T-helper 17 cell (primary cell): ENCODE data around the gene GFRA3. TPM values are rescaled to one million over a fixed set of nuclear protein-coding genes. Genes with fewer than 3 reads are reported as not detected.

Experiments
- ATAC-seq: fragments of 150-1000 bp; cut with Tn5 transposase; 2 replicates; pipeline ENCODE4 v1.10.0; 2021; ENCODE audit warnings: mild to moderate bottlenecking, moderate library complexity
- DNase-seq, 3 donors: peaks; one replicate each; pipeline versions ENCODE4 v3.0.0 to v3.0.0-alpha.2; 2020 to 2021
- H3K9me3 ChIP-seq: one replicate; pipeline ENCODE4 v1.7.0; 2013; ENCODE audit warnings: low read length, mild to moderate bottlenecking; ENCODE audit not compliant: control insufficient read depth, poor library complexity, severe bottlenecking
- H3K27ac Mint-ChIP-seq: one replicate; pipeline ENCODE4 v1.8.0; 2022; ENCODE audit warnings: mild to moderate bottlenecking, moderate library complexity, mixed read lengths
- H3K27me3 Mint-ChIP-seq: one replicate; pipeline ENCODE4 v1.8.0; 2022; ENCODE audit warnings: mixed read lengths
- H3K36me3 Mint-ChIP-seq: one replicate; pipeline ENCODE4 v1.8.0; 2022; ENCODE audit warnings: low read depth, mixed read lengths
- H3K4me1 Mint-ChIP-seq: one replicate; pipeline ENCODE4 v1.8.0; 2022; ENCODE audit warnings: mild to moderate bottlenecking, mixed read lengths
- H3K4me3 Mint-ChIP-seq: one replicate; pipeline ENCODE4 v1.8.0; 2022; ENCODE audit warnings: mild to moderate bottlenecking, moderate library complexity, mixed read lengths
- total RNA-seq, 4 donors: library from RNA in 2 of 4; stranded (reverse) in 2 of 4; gene quantifications; one replicate each; pipeline ENCODE4 v1.2.3 and lab custom pipeline; 2022 to 2026

The GFRA3 gene
- total RNA-seq, 2 donors from 2014 or later, result not detected

DNA sequence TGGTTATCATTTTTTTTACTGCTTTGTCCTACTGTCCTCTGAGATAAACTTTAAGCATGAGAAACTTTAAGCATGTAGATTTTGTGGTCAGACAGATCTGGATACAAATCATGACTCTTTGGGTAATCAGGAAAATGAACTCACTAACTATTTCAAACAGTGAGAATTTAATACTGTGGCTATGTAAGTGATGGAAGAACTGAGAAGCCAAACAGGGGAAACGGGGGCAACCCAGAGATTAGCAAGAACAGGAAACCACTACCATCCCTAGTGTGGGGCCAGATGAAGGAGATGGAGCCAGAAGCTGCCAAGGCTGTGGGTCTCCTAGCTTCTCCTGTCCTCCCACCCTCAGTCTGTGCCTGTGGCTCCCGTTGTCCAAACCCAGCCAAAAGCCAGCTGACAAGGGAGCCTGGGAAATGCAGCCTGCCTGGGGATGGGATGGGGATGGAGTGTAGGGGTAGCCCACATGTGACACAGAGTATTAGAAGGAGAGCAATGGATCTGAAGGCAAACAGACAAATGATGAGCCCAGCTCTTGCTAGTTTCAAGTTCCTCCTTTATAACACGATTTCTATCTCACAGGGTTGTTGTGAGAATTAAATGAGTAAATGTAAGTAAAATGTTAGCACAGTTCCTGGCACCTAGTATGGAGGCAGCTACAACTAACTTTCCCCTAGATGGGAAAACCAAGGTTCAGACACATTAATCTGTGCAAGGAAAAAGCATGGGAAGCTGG is 33.6 kb downstream of the GFRA3 start:
- ATAC-seq (no peak), DNase-seq (no peak)
- peaks cover 5% of the 10 kb centered on the region for H3K36me3 Mint-ChIP-seq
- H3K4me1 Mint-ChIP-seq, result peaks cover 14% of the 10 kb centered on the region
- H3K27ac Mint-ChIP-seq, result no peak overlapping the region
- no peaks in the 10 kb centered on the region for H3K9me3 ChIP-seq
- H3K4me3 Mint-ChIP-seq, result peak overlapping the region; percentile 62
- H3K27me3 Mint-ChIP-seq, result peaks cover 56% of the 10 kb centered on the region

DNA sequence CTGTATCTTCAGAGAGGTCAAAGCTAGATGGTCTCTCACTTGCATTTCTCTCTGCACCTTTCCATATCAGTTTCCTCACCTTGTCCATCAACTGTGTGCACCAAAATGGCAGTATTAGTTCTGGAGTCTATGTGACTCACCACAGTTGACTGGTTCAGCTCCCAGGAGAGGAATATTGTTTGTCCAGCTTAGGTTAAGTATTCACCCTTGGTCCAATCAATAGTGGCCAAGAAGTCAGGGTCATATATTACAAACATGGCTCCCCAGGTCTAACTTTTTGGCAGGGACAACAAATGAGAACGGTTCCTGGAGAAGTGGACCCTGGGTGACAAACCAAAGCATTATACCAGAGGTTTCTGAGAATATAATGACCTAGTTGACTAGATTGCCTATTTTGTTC is 36.4 kb downstream of the GFRA3 start:
- H3K9me3 ChIP-seq, result no peaks in the 10 kb centered on the region
- Mint-ChIP-seq H3K4me3 (no peak overlapping the region), H3K27me3 (peaks cover 38% of the 10 kb centered on the region), H3K4me1 (peaks cover 14% of the 10 kb centered on the region), H3K36me3 (peaks cover 2% of the 10 kb centered on the region), H3K27ac (no peak overlapping the region)
- DNase-seq (no peak), ATAC-seq (no peak)

- Mint-ChIP-seq H3K4me3 (no peak overlapping the region), H3K4me1 (no peaks in the 10 kb centered on the region), H3K27ac (no peak overlapping the region), H3K27me3 (peaks cover 31% of the 10 kb centered on the region), H3K36me3 (no peaks in the 10 kb centered on the region)
- DNase-seq, result no peak
- no peaks in the 10 kb centered on the region for H3K9me3 ChIP-seq
- ATAC-seq, result no peak
Observed at GRCh38 chr5:138234651-138235050, 39.8 kb downstream of the GFRA3 start.

- H3K27me3 Mint-ChIP-seq, result peaks cover 19% of the 10 kb centered on the region
- no peak overlapping the region for H3K27ac Mint-ChIP-seq
- DNase-seq (no peak), ATAC-seq (no peak)
- no peak overlapping the region for H3K4me3 Mint-ChIP-seq
- H3K36me3 Mint-ChIP-seq, result no peaks in the 10 kb centered on the region
- H3K9me3 ChIP-seq, result no peaks in the 10 kb centered on the region
- no peaks in the 10 kb centered on the region for H3K4me1 Mint-ChIP-seq
Observed at GRCh38 chr5:138233280-138233679, 41.1 kb downstream of the GFRA3 start.

DNA sequence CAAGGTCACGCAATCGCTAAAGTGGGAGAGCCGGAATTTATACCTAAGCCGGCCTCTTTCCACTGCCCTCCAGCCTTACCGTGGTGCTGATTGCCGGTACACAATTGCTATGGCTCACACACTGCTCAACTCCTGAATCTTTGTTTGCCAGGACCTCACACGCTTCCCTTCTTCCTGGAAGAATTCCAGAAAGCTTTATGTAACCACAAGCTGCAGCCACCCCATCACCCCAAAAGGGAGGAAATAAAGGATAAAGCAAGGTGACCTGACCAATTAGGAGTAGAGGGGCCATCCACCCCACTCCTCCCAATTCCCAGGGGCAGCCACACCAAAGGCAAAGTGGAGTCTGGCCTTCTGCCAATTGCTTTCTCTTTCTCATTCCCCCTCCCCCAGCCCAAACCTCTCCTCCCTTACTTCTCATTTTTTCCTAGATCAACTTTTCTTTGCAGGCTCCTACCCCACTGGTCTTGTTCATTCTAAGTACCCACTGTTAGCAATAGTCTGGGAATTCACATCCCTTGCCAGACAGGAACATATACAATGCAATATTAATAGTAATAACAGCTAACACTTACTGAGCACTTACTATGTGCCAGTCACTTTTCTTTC is 43.3 kb downstream of the GFRA3 start:
- H3K27me3 Mint-ChIP-seq, result peaks cover 19% of the 10 kb centered on the region
- H3K4me1 Mint-ChIP-seq, result no peaks in the 10 kb centered on the region
- no peak for ATAC-seq

DNA sequence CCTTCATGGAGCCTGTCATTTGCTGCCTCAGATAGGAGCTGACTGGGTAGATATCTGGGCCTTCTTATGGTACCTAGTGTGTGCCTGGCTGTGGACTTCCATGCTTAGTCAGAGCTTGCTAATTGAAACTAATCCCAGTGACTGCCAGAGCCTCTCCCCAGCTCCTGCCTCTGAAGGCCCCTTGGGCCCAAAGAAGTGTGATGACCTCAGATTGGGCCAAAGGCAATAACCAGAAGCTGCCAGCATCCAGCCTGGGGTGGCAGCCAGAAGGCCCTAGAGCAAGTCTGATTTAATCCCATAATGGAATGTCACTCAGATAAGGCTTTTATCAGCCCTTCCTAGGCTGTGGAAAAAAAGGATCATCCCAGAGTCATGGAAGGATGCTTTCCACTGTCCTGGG is 44.2 kb downstream of the GFRA3 start:
- ATAC-seq (no peak), DNase-seq (no peak)
- H3K4me3 Mint-ChIP-seq, result no peak overlapping the region
- no peak overlapping the region for H3K27ac Mint-ChIP-seq
- H3K9me3 ChIP-seq, result peaks cover 5% of the 10 kb centered on the region
- H3K4me1 Mint-ChIP-seq, result no peaks in the 10 kb centered on the region
- H3K36me3 Mint-ChIP-seq, result no peaks in the 10 kb centered on the region
- peaks cover 19% of the 10 kb centered on the region for H3K27me3 Mint-ChIP-seq

More for the DNA sequence above, 43.3 kb downstream of the GFRA3 start:
- no peak overlapping the region for H3K27ac Mint-ChIP-seq
- no peaks in the 10 kb centered on the region for H3K36me3 Mint-ChIP-seq
- H3K9me3 ChIP-seq, result peaks cover 5% of the 10 kb centered on the region
- no peak overlapping the region for H3K4me3 Mint-ChIP-seq
- no peak for DNase-seq

GRCh38 chr5:138229387-138229786 is 45.0 kb downstream of the GFRA3 start:
- Mint-ChIP-seq H3K4me3 (no peak overlapping the region), H3K27me3 (peaks cover 19% of the 10 kb centered on the region), H3K4me1 (no peaks in the 10 kb centered on the region), H3K27ac (no peak overlapping the region), H3K36me3 (no peaks in the 10 kb centered on the region)
- ATAC-seq, result no peak
- DNase-seq, result no peak
- H3K9me3 ChIP-seq, result peaks cover 5% of the 10 kb centered on the region

DNA sequence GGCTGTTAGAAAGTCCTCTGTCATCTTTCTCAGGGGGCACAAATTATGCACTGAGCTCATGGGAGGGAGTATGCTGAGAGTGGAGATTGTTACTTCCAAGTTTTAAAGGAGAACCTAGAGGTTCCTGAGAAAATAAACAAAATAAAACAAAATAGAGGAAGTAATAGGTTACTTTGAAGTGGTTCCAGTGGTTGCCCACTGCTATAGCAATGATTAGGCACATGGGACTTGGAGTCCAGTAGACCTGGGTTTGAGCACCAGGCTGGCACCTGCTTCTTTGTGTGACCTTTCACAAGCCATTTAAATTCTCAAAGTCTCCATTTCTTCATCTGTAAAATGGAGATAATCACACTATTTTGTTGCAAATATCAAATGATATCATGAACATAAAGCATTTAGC is 47.5 kb downstream of the GFRA3 start:
- H3K9me3 ChIP-seq, result peaks cover 5% of the 10 kb centered on the region
- peaks cover 31% of the 10 kb centered on the region for H3K27me3 Mint-ChIP-seq
- H3K36me3 Mint-ChIP-seq, result no peaks in the 10 kb centered on the region
- no peak overlapping the region for H3K4me3 Mint-ChIP-seq
- DNase-seq, result no peak
- no peak for ATAC-seq
- no peaks in the 10 kb centered on the region for H3K4me1 Mint-ChIP-seq
- no peak overlapping the region for H3K27ac Mint-ChIP-seq

- H3K4me3 Mint-ChIP-seq, result no peak overlapping the region
- peaks cover 5% of the 10 kb centered on the region for H3K9me3 ChIP-seq
- no peaks in the 10 kb centered on the region for H3K36me3 Mint-ChIP-seq
- no peaks in the 10 kb centered on the region for H3K4me1 Mint-ChIP-seq
- no peak overlapping the region for H3K27ac Mint-ChIP-seq
- peaks cover 16% of the 10 kb centered on the region for H3K27me3 Mint-ChIP-seq
- no peak for DNase-seq
- no peak for ATAC-seq
Observed at GRCh38 chr5:138224712-138225111, 49.7 kb downstream of the GFRA3 start.

- H3K27me3 Mint-ChIP-seq, result peaks cover 25% of the 10 kb centered on the region
- no peak overlapping the region for H3K27ac Mint-ChIP-seq
- no peaks in the 10 kb centered on the region for H3K36me3 Mint-ChIP-seq
- H3K4me1 Mint-ChIP-seq, result no peaks in the 10 kb centered on the region
- no peak for ATAC-seq
- DNase-seq, result no peak
- H3K4me3 Mint-ChIP-seq, result no peak overlapping the region
- H3K9me3 ChIP-seq, result peaks cover 5% of the 10 kb centered on the region
Observed at GRCh38 chr5:138223532-138223931, 50.9 kb downstream of the GFRA3 start.

DNA sequence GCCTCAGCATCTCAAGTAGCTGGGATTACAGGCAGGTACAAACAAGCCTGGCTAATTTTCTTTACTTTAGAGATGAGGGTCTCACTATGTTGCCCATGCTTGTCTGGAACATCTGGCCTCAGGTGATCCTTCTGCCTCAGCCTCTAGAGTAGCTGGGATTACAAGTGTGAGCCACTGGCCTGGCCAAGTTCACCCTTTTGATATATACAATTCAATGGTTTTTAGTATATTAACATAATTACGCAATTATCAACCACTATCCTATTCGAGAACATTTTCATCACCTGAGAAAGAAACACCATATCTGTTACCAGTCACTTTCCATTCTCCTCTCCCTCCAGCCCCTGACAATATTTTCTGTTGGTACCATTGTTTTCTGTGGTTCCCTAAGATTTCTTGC is 57.6 kb downstream of the GFRA3 start:
- Mint-ChIP-seq H3K4me3 (no peak overlapping the region), H3K27ac (no peak overlapping the region), H3K4me1 (peaks cover 11% of the 10 kb centered on the region), H3K27me3 (peaks cover 9% of the 10 kb centered on the region), H3K36me3 (peaks cover 5% of the 10 kb centered on the region)
- no peak for ATAC-seq
- H3K9me3 ChIP-seq, result no peaks in the 10 kb centered on the region
- no peak for DNase-seq

- H3K9me3 ChIP-seq, result no peaks in the 10 kb centered on the region
- Mint-ChIP-seq H3K4me1 (peaks cover 15% of the 10 kb centered on the region), H3K27ac (peak within 1 kb of the TSS; percentile 98), H3K36me3 (peaks cover 5% of the 10 kb centered on the region), H3K4me3 (peak within 1 kb of the TSS; percentile 100), H3K27me3 (no peaks in the 10 kb centered on the region)
- DNase-seq (peak; percentile 73 to 84 (median 81)), ATAC-seq (peak; percentile 97)
Observed at GRCh38 chr5:138213161-138214029, 61.0 kb downstream of the GFRA3 start, which contains the start of gene CDC23. TSS of gene CDC23 (minus strand) at chr5:138213323. CDS start at chr5:138213312, 11 bp downstream.

DNA sequence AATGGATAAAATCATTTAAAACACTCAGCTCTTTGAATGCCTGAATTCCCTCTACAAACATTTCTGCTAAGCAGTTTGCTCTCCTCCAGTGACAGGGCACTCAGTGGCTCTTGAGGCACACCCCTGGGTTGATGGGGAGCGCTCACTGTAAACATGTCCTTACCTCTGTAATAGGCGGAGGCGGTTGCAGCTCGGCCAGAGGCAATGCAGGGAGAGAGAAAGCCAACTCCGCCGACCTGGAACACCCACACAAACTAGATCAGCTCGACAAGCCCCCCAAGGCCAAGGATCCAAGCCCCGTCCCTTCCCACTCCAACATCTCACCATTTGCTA is 61.6 kb downstream of the GFRA3 start:
- Mint-ChIP-seq H3K36me3 (peaks cover 9% of the 10 kb centered on the region), H3K4me3 (peak overlapping the region; percentile 100), H3K27ac (peak overlapping the region; percentile 98), H3K27me3 (no peaks in the 10 kb centered on the region), H3K4me1 (peaks cover 17% of the 10 kb centered on the region)
- peak; percentile 38 for ATAC-seq
- H3K9me3 ChIP-seq, result no peaks in the 10 kb centered on the region
- DNase-seq, result peak in 1 of 3 donors; percentile 9
